SHP77 treated with DMSO at 0.1 percent for 48 hours (cell line): ENCODE results near the gene SP110.
"Not testable (repeated sequence)": the region's sequence is repeated elsewhere in the genome, so short reads cannot be mapped to it uniquely, and the experiment has no call there.

Experiments used
- DNase-seq: peaks from one replicate; lab custom pipeline; 2025; lab: John Stamatoyannopoulos, UW

Gene SP110

GRCh38 chr2:230127195-230127594 lies 92.6 kb downstream of the SP110 start:
- no peak for DNase-seq

GRCh38 chr2:230124757-230125431 lies 94.9 kb downstream of the SP110 start:
- DNase-seq: no peak

GRCh38 chr2:230124235-230124634 lies 95.5 kb downstream of the SP110 start:
- DNase-seq: no peak

- DNase-seq: not testable (repeated sequence)
These were observed 99.4 kb downstream of the SP110 start for GRCh38 chr2:230120376-230120775.

GRCh38 chr2:230119827-230120226 lies 100.0 kb downstream of the SP110 start:
- not testable (repeated sequence) for DNase-seq
